Progenitor cell of endocrine pancreas (in vitro differentiated cells): ENCODE results near the gene PRUNE1. TPM values are rescaled to one million over a fixed set of nuclear protein-coding genes. Genes with fewer than 3 reads are reported as not detected.
A peak's percentile ranks its signal among the peaks of the same experiment; 100 is the strongest.

ENCODE experiments used
- DNase-seq: peaks from one replicate; pipeline ENCODE4 v3.0.0; 2021; ENCODE audit warnings: low spot score; ENCODE audit not compliant: unreplicated experiment
- H3K27ac Mint-ChIP-seq: 2 replicates; pipeline ENCODE4 v1.8.0; 2021; ENCODE audit warnings: mild to moderate bottlenecking, moderate library complexity, mixed read lengths
- H3K27me3 Mint-ChIP-seq: 2 replicates; pipeline ENCODE4 v1.8.0; 2021; ENCODE audit warnings: mixed read lengths
- H3K36me3 Mint-ChIP-seq: 2 replicates; pipeline ENCODE4 v1.8.0; 2022; ENCODE audit warnings: mixed read lengths; ENCODE audit not compliant: insufficient read depth
- H3K4me1 Mint-ChIP-seq: 2 replicates; pipeline ENCODE4 v1.8.0; 2021; ENCODE audit warnings: low read depth, mixed read lengths
- H3K4me3 Mint-ChIP-seq: 2 replicates; pipeline ENCODE4 v1.8.0; 2021; ENCODE audit warnings: low read depth, mild to moderate bottlenecking, moderate library complexity, mixed read lengths
- H3K9me3 Mint-ChIP-seq: 2 replicates; pipeline ENCODE4 v1.8.0; 2021; ENCODE audit warnings: low read depth, mixed read lengths
- total RNA-seq: library from RNA; stranded (reverse); gene quantifications from 2 replicates; pipeline ENCODE4 v1.2.1, GENCODE V29; 2021
- TF ChIP-seq, protein P1 (sequence below): fragments of 200-600 bp; sonication (generic); IDR thresholded peaks from one replicate; pipeline ENCODE4 v1.5.0; 2021; ENCODE audit warnings: antibody characterized with exemption, mild to moderate bottlenecking; ENCODE audit not compliant: unreplicated experiment

The PRUNE1 gene
- total RNA-seq, 1 donor from 2014 or later = 24.4 TPM

DNA sequence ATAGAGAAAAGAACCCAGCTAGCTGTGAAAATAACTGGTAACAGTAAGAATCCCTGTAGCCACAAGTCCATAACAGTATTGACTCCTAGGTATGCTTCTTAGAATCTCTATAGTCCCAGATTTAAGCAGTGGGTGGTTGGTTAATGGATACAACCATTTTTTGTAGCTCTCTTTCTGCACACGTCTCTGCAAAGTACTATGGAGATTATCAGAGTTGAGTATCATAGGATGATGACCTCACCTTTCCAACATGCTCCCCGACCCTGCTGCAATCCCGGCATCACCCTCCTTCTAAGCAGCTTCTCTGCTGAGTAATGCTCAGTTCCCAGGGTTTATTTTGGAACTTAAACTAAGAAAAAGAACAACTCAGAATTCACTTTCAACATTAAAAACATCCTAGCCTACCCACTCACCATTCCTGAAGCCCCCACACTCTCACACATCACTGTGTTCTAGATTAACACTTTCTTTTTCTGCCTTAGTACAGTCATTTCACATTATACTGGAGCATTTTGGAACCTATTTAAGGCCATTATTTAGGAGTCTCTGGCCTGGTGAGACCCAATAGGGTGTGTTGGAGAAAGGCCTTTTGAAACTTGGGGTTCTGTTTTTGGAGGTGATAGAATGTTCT lies 54.6 kb downstream of the PRUNE1 start:
- peaks cover 19% of the 10 kb centered on the region for H3K36me3 Mint-ChIP-seq
- H3K9me3 Mint-ChIP-seq = no peaks in the 10 kb centered on the region
- peaks cover 40% of the 10 kb centered on the region for H3K4me1 Mint-ChIP-seq
- H3K27me3 Mint-ChIP-seq = no peaks in the 10 kb centered on the region
- TF ChIP-seq, protein P1, sequence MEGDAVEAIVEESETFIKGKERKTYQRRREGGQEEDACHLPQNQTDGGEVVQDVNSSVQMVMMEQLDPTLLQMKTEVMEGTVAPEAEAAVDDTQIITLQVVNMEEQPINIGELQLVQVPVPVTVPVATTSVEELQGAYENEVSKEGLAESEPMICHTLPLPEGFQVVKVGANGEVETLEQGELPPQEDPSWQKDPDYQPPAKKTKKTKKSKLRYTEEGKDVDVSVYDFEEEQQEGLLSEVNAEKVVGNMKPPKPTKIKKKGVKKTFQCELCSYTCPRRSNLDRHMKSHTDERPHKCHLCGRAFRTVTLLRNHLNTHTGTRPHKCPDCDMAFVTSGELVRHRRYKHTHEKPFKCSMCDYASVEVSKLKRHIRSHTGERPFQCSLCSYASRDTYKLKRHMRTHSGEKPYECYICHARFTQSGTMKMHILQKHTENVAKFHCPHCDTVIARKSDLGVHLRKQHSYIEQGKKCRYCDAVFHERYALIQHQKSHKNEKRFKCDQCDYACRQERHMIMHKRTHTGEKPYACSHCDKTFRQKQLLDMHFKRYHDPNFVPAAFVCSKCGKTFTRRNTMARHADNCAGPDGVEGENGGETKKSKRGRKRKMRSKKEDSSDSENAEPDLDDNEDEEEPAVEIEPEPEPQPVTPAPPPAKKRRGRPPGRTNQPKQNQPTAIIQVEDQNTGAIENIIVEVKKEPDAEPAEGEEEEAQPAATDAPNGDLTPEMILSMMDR = no peak
- no peak for DNase-seq
- H3K27ac Mint-ChIP-seq = peak overlapping the region; percentile 90
- peak overlapping the region; percentile 86 for H3K4me3 Mint-ChIP-seq

DNA sequence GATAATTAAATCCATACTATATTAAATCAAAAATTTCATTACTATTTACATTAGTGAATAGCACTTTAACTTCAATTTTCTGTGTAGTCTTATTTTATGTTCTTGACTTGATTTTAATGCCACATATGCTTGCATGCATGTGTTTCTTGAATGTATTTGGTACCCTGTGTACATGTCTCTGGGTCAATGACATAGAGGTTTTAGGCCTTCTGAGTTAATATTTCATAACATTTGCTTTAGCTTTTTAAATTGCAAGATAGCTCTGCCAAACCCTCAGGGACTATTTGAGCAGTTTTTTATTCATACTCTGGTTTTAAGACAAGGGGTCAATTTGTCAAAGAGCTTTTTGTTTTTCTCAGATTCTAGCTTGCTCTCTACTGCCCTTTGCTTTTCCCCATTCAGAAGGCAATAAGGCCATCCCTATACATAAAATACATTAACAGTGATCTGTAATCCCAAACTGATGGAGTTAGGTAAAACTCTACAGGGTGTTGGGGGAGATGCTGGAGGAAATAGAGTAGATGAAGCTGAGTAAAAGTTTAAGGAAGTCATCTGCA lies 56.9 kb downstream of the PRUNE1 start:
- Mint-ChIP-seq H3K27me3 (no peaks in the 10 kb centered on the region), H3K4me1 (peaks cover 31% of the 10 kb centered on the region), H3K4me3 (no peak overlapping the region), H3K27ac (no peak overlapping the region), H3K9me3 (no peaks in the 10 kb centered on the region), H3K36me3 (peaks cover 19% of the 10 kb centered on the region)
- TF ChIP-seq, protein P1 = no peak
- DNase-seq = no peak

DNA sequence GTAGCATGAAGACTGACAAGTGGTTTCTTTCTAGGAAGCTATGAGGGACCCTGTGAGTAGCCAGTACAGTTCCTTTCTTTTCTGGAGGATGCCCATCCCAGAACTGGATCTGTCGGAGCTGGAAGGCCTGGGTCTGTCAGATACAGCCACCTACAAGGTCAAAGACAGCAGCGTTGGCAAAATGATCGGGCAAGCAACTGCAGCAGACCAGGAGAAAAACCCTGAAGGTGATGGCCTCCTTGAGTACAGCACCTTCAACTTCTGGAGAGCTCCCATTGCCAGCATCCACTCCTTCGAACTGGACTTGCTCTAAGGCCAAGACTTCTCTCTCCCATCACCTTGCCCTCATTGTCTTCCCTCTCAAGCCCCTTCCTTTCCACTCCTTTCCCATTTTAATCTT lies 58.9 kb downstream of the PRUNE1 start:
- Mint-ChIP-seq H3K4me1 (peaks cover 21% of the 10 kb centered on the region), H3K9me3 (no peaks in the 10 kb centered on the region), H3K36me3 (peaks cover 19% of the 10 kb centered on the region), H3K27ac (no peak overlapping the region), H3K27me3 (no peaks in the 10 kb centered on the region), H3K4me3 (no peak overlapping the region)
- DNase-seq = no peak
- TF ChIP-seq, protein P1 = no peak

DNA sequence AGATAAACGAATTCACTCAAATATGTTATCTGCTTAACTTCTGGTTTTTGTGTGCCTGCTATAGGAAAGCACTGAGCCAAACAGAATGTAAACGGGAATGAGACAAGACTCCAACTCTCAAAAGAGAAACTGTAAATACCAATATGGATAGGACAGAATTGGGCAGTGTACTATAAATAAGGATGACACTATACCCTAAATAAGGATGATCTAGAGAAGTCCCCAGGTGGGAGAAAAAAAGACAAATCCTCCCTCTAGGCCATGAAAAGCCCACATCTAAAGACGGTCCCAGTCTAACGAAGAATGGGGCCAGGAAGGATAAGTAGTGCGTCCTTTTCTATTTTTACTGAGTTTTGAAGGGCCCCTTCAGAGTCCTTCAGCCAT lies 60.8 kb downstream of the PRUNE1 start:
- peak overlapping the region; percentile 96 for H3K4me3 Mint-ChIP-seq
- DNase-seq = no peak
- peak overlapping the region; percentile 88 for H3K27ac Mint-ChIP-seq
- H3K27me3 Mint-ChIP-seq = no peaks in the 10 kb centered on the region
- TF ChIP-seq, protein P1 = no peak
- peaks cover 11% of the 10 kb centered on the region for H3K4me1 Mint-ChIP-seq
- H3K36me3 Mint-ChIP-seq = peaks cover 15% of the 10 kb centered on the region
- no peaks in the 10 kb centered on the region for H3K9me3 Mint-ChIP-seq

DNA sequence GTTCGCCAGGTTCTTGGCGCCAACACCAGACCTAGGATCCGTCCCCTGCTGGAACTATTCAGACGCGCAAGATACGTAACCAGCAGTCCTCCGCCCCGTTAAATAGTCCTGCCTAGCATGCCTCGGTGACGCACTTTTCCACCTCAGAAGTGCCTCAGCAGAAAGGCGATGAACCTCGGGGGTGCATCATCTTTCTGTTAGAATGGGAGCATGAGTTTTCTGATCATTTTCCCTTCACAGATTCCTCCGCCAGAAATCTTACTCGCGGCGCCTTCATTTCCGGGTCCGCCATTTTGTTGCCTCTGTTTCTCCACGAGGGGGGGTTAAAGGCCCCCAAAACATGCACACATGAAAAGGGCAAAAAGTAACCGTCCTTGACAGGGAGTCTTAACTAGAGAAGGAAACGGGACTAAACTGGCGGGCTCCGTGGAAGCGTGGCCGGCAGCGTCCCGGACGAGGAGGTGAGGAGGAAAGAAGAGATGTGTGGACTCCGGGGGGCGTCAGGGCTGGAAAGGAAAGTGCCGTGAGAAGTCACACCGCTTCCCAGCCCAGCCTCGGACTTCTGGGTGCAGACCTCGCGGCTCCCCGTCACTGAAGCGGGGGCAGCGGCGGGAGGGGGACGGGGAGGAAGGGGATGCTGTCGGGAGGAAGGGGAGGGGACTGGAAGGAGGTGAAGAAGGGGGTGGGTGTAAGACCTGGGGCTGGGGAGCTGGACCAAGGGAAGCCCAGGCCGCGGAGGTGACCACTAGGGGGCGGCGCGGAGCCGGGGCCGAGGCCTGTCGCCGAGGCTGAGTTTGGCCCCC lies 62.4 kb downstream of the PRUNE1 start, which contains the start of gene GABPB2:
Gene GABPB2 (plus strand): TSS at position 288 of the 803 bp plus-strand sequence. CDS start 17,429 bp downstream, outside the sequence.
- H3K27me3 Mint-ChIP-seq = no peaks in the 10 kb centered on the region
- peak within 1 kb of the TSS; percentile 100 for H3K27ac Mint-ChIP-seq
- DNase-seq = peak; percentile 83
- H3K36me3 Mint-ChIP-seq = peaks cover 8% of the 10 kb centered on the region
- no peaks in the 10 kb centered on the region for H3K9me3 Mint-ChIP-seq
- peaks cover 4% of the 10 kb centered on the region for H3K4me1 Mint-ChIP-seq
- peak within 1 kb of the TSS; percentile 96 for H3K4me3 Mint-ChIP-seq
- TF ChIP-seq, protein P1 = peak; percentile 97
